ENCODE results near the gene WDR87.
"Not testable (repeated sequence)": the region's sequence is repeated elsewhere in the genome, so short reads cannot be mapped to it uniquely, and the experiment has no call there.

WDR87 gene

DNA sequence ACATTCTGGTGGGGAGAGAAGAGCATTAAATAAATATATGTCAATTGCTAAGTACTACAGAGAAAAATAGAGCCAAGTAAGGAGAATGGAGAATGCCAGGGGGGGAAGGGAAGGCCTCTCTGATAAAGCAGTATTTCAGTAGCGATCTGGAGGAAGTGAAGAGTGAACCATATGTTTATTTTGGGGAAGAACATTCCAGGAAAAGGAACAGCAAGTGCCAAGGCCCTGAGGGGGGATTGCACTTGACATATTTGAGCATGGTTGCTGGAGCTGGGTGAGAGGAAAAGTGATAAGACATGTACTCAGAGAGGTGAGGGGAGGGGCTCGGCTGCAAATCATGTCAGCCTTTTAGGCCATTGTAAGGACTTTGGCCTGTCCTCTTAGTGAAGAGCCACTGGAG lies 30.4 kb downstream of the WDR87 start:
- Mint-ChIP-seq H3K4me3 (no peak overlapping the region), H3K9me3 (peaks cover 22% of the 10 kb centered on the region), H3K4me1 (ENCODE audit: low read depth) (no peaks in the 10 kb centered on the region), H3K27ac (no peak overlapping the region), H3K36me3 (ENCODE audit: low read depth) (no peaks in the 10 kb centered on the region), H3K27me3 (ENCODE audit: low read depth) (no peaks in the 10 kb centered on the region)

DNA sequence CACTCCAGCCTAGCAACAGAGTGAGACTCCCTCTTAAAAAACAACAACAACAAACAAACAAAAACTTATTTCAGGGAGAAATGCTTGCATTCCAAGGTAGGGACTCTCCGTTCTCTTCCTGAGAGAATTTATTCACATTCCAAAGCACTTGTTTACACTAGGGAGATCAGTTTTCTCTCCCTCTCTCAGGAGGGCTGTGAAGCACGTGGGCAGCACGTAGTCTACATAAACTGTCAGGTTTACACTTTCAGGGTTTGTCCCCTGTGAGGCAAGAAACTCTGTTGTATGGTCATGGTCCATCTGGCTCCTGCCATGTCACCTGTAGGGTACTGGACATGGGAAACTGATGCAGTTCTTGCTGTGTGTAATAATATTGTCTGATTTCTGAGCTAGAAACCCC lies 31.6 kb downstream of the WDR87 start:
- H3K27me3 Mint-ChIP-seq (ENCODE audit: low read depth) = no peaks in the 10 kb centered on the region
- peaks cover 27% of the 10 kb centered on the region for H3K9me3 Mint-ChIP-seq
- no peaks in the 10 kb centered on the region for H3K4me1 Mint-ChIP-seq (ENCODE audit: low read depth)
- H3K4me3 Mint-ChIP-seq = no peak overlapping the region
- H3K27ac Mint-ChIP-seq = no peak overlapping the region
- H3K36me3 Mint-ChIP-seq (ENCODE audit: low read depth) = no peaks in the 10 kb centered on the region

DNA sequence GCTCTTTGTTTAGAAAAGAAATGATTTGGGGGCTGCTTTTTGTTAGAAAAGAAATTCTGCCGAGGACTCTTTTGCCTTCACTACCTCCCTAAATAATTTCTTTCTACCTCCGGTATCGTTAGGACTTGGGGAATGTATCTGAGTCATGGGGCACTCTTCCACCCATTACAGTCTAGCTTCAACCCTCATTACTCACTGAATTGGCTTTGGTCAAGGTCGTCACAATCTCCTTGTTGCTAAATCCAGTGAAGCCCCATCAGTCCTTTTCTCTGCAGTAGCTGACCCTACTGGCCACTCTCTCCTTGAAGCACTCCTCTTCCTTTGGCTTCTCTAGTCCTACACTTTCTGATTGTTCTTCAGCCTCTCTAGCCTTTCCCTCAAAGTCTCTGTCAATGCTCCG lies 34.0 kb downstream of the WDR87 start:
- Mint-ChIP-seq H3K4me3 (no peak overlapping the region), H3K27me3 (ENCODE audit: low read depth) (no peaks in the 10 kb centered on the region), H3K27ac (no peak overlapping the region), H3K4me1 (ENCODE audit: low read depth) (no peaks in the 10 kb centered on the region), H3K36me3 (ENCODE audit: low read depth) (no peaks in the 10 kb centered on the region), H3K9me3 (peaks cover 40% of the 10 kb centered on the region)

- Mint-ChIP-seq H3K36me3 (ENCODE audit: low read depth) (no peaks in the 10 kb centered on the region), H3K9me3 (peaks cover 41% of the 10 kb centered on the region), H3K27ac (no peak overlapping the region), H3K27me3 (ENCODE audit: low read depth) (no peaks in the 10 kb centered on the region), H3K4me1 (ENCODE audit: low read depth) (no peaks in the 10 kb centered on the region), H3K4me3 (no peak overlapping the region)
Observed at GRCh38 chr19:37869766-37870340, 36.5 kb downstream of the WDR87 start.

GRCh38 chr19:37867831-37868230 lies 38.6 kb downstream of the WDR87 start:
- Mint-ChIP-seq H3K36me3 (ENCODE audit: low read depth) (no peaks in the 10 kb centered on the region), H3K9me3 (peaks cover 53% of the 10 kb centered on the region), H3K27me3 (ENCODE audit: low read depth) (no peaks in the 10 kb centered on the region), H3K4me3 (no peak overlapping the region), H3K4me1 (ENCODE audit: low read depth) (no peaks in the 10 kb centered on the region), H3K27ac (no peak overlapping the region)

DNA sequence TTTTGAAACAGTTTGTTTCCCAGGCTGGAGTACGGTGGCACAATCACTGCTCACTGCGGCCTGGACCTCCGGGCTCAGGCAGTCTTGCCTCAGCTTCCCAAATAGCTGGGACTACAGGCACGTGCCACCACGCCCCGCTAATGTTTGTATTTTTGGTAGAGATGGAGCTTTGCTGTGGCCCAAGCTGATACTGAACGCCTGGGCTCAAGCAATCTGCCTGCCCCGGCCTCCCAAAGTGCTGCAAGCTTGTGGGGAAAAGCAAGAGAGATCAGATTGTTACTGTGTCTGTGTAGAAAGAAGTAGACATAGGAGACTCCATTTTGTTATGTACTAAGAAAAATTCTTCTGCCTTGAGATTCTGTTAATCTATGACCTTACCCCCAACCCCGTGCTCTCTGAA lies 40.5 kb downstream of the WDR87 start:
- not testable (repeated sequence) for H3K27ac Mint-ChIP-seq; H3K36me3 Mint-ChIP-seq (ENCODE audit: low read depth); H3K27me3 Mint-ChIP-seq (ENCODE audit: low read depth); H3K4me3 Mint-ChIP-seq; H3K4me1 Mint-ChIP-seq (ENCODE audit: low read depth)
- peaks cover 43% of the 10 kb centered on the region for H3K9me3 Mint-ChIP-seq

GRCh38 chr19:37864501-37864900 lies 41.9 kb downstream of the WDR87 start:
- peaks cover 35% of the 10 kb centered on the region for H3K9me3 Mint-ChIP-seq
- H3K27ac Mint-ChIP-seq = no peak overlapping the region
- no peaks in the 10 kb centered on the region for H3K36me3 Mint-ChIP-seq (ENCODE audit: low read depth)
- H3K4me1 Mint-ChIP-seq (ENCODE audit: low read depth) = no peaks in the 10 kb centered on the region
- H3K27me3 Mint-ChIP-seq (ENCODE audit: low read depth) = no peaks in the 10 kb centered on the region
- H3K4me3 Mint-ChIP-seq = no peak overlapping the region

DNA sequence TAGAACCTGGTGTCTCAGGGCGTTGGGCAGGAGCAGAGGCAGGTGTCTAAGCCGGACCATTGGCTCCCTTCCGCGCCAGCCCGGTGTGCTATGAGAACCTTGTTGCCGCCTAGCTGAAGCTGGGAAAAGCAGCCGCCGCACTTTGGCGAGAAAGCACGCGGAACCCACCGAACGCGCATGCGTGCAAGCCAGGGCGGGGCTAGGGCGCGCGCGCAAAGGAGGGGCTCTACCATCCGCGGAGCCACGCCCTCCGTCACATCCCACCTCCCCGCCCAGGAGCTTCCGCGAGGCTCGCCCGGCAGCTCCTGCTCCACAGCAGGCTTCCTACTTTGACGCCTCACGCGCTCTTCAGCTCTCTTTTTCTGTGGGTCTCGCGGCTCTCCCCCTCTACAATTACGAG lies 51.3 kb downstream of the WDR87 start:
- Mint-ChIP-seq H3K36me3 (ENCODE audit: low read depth) (peaks cover 2% of the 10 kb centered on the region), H3K4me3 (no peak overlapping the region), H3K9me3 (peaks cover 14% of the 10 kb centered on the region), H3K27ac (no peak overlapping the region), H3K27me3 (ENCODE audit: low read depth) (no peaks in the 10 kb centered on the region), H3K4me1 (ENCODE audit: low read depth) (no peaks in the 10 kb centered on the region)

DNA sequence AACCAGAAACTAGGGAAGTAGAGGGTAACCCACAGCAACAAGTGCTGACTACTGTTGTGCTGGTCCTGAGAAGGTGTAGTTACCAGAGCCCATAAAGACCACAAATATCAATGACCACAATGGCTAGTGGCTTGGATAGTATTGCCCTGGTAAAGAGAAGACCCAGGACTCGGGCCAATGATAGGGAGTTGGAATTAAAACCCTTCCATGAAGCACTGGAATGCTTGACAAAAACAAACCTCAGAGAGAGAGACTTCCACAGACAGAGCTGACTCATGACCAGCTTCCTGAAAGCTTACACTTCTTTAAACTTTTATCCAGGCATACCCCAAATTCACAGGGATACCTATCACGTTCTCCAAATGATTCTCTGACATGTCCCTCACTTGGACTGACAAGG lies 60.5 kb downstream of the WDR87 start:
- Mint-ChIP-seq H3K36me3 (ENCODE audit: low read depth) (no peaks in the 10 kb centered on the region), H3K4me1 (ENCODE audit: low read depth) (no peaks in the 10 kb centered on the region), H3K27me3 (ENCODE audit: low read depth) (no peaks in the 10 kb centered on the region), H3K27ac (no peak overlapping the region), H3K9me3 (peaks cover 27% of the 10 kb centered on the region), H3K4me3 (no peak overlapping the region)
